OCI-LY7 (cell line): ENCODE measurements around the gene NOD1.

Source experiments
- EZH2phosphoT487 ChIP-seq: fragments of 200-600 bp; sonication (generic); IDR thresholded peaks from 2 replicates; pipeline ENCODE4 v1.6.1; 2018; ENCODE audit warnings: low read depth, borderline replicate concordance, mild to moderate bottlenecking, mixed run types, antibody characterized with exemption, low read length, moderate library complexity, mixed read lengths
- TF ChIP-seq, protein P1 (sequence below): fragments of 200-600 bp; sonication (generic); conservative IDR thresholded peaks from 2 replicates; pipeline ENCODE4 v1.5.1; 2014; ENCODE audit warnings: mild to moderate bottlenecking, antibody characterized with exemption, low read length, moderate library complexity, mixed read lengths

GRCh38 chr7:30485667-30486066 is 7.1 kb upstream of the NOD1 start:
- TF ChIP-seq, protein P1, sequence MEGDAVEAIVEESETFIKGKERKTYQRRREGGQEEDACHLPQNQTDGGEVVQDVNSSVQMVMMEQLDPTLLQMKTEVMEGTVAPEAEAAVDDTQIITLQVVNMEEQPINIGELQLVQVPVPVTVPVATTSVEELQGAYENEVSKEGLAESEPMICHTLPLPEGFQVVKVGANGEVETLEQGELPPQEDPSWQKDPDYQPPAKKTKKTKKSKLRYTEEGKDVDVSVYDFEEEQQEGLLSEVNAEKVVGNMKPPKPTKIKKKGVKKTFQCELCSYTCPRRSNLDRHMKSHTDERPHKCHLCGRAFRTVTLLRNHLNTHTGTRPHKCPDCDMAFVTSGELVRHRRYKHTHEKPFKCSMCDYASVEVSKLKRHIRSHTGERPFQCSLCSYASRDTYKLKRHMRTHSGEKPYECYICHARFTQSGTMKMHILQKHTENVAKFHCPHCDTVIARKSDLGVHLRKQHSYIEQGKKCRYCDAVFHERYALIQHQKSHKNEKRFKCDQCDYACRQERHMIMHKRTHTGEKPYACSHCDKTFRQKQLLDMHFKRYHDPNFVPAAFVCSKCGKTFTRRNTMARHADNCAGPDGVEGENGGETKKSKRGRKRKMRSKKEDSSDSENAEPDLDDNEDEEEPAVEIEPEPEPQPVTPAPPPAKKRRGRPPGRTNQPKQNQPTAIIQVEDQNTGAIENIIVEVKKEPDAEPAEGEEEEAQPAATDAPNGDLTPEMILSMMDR: no peak
- TF ChIP-seq EZH2phosphoT487: no peak
